Mucosa of gallbladder (tissue), 1 donor: Measurements from ENCODE around the gene ADGRE3. TPM values are rescaled to one million over a fixed set of nuclear protein-coding genes. Genes with fewer than 3 reads are reported as not detected.

Experiments
- DNase-seq: peaks from one replicate; pipeline ENCODE4 v3.0.0-alpha.2; 2020; ENCODE audit warnings: low spot score
- total RNA-seq: library from RNA; stranded (reverse); gene quantifications from one replicate; pipeline ENCODE4 v1.2.1, GENCODE V29; 2021
- donor health status: DM: no; HTN: no; CAD: no.

Gene ADGRE3
- not detected for total RNA-seq

- DNase-seq: no peak
Measured at GRCh38 chr19:14674764-14675163, at the start of gene ADGRE3. Gene ADGRE3, minus strand, starts transcription at chr19:14674844. Its CDS starts 74 bp downstream, at chr19:14674770.

GRCh38 chr19:14722127-14722526, 47.5 kb upstream of the ADGRE3 start:
- DNase-seq: no peak

- DNase-seq: no peak
Measured at GRCh38 chr19:14719162-14719561, 44.5 kb upstream of the ADGRE3 start.

- DNase-seq: no peak
Measured at GRCh38 chr19:14718522-14719116, 44.0 kb upstream of the ADGRE3 start.

- DNase-seq: no peak
Measured at GRCh38 chr19:14715841-14716240, 41.2 kb upstream of the ADGRE3 start.

- no peak for DNase-seq
Measured at GRCh38 chr19:14704450-14704849, 29.8 kb upstream of the ADGRE3 start.

- no peak for DNase-seq
Measured at GRCh38 chr19:14703833-14704232, 29.2 kb upstream of the ADGRE3 start.

GRCh38 chr19:14700711-14701375, 26.2 kb upstream of the ADGRE3 start:
- DNase-seq: no peak

- no peak for DNase-seq
Measured at GRCh38 chr19:14699641-14700040, 25.0 kb upstream of the ADGRE3 start.

- DNase-seq: no peak
Measured at GRCh38 chr19:14695471-14695870, 20.8 kb upstream of the ADGRE3 start.

- no peak for DNase-seq
Measured at GRCh38 chr19:14694641-14695266, 20.1 kb upstream of the ADGRE3 start.

GRCh38 chr19:14689598-14690503, 15.2 kb upstream of the ADGRE3 start, which contains the start of gene ZNF333:
Gene ZNF333, plus strand, starts transcription at chr19:14690048. Its CDS starts 3,444 bp downstream, at chr19:14693492.
- DNase-seq: peak; percentile 95

GRCh38 chr19:14686411-14686810, 11.8 kb upstream of the ADGRE3 start:
- no peak for DNase-seq

- no peak for DNase-seq
Measured at GRCh38 chr19:14683439-14683838, 8.8 kb upstream of the ADGRE3 start.

GRCh38 chr19:14682084-14682483, 7.4 kb upstream of the ADGRE3 start:
- DNase-seq: no peak

- no peak for DNase-seq
Measured at GRCh38 chr19:14678199-14678598, 3.6 kb upstream of the ADGRE3 start.

- DNase-seq: no peak
Measured at GRCh38 chr19:14677464-14677863, 2.8 kb upstream of the ADGRE3 start.

- DNase-seq: no peak
Measured at GRCh38 chr19:14676762-14677161, 2.1 kb upstream of the ADGRE3 start.

GRCh38 chr19:14673088-14673487, 1.6 kb downstream of the ADGRE3 start:
- no peak for DNase-seq

GRCh38 chr19:14672188-14672872, 2.3 kb downstream of the ADGRE3 start:
- no peak for DNase-seq

- no peak for DNase-seq
Measured at GRCh38 chr19:14670408-14670807, 4.2 kb downstream of the ADGRE3 start.
